Brain microvascular endothelial cell (primary cell): ENCODE results near the gene BTBD3.
A peak's percentile ranks its signal among the peaks of the same experiment; 100 is the strongest.

ENCODE experiments used
- DNase-seq: peaks from one replicate; pipeline ENCODE4 v3.0.0-alpha.2; 2020
- H3K27ac ChIP-seq: fragments of 250-450 bp; sonication (Bioruptor Pico); 2 replicates; pipeline ENCODE4 v1.5.1; 2020; ENCODE audit warnings: mild to moderate bottlenecking, moderate library complexity
- H3K27me3 ChIP-seq: fragments of 250-450 bp; sonication (Bioruptor Pico); replicated peaks from 2 replicates; pipeline ENCODE4 v1.5.1; 2020; ENCODE audit warnings: mild to moderate bottlenecking
- H3K36me3 ChIP-seq: fragments of 250-450 bp; sonication (Bioruptor Pico); replicated peaks from 2 replicates; pipeline ENCODE4 v1.5.1; 2020; ENCODE audit warnings: mild to moderate bottlenecking
- H3K4me3 ChIP-seq: 2 replicates; pipeline ENCODE4 v1.5.1; 2011; ENCODE audit warnings: low read depth, mild to moderate bottlenecking, control low read depth, low read length, moderate library complexity
- CTCF ChIP-seq: IDR thresholded peaks from 2 replicates; pipeline ENCODE4 v1.5.1; 2011; ENCODE audit warnings: low read depth, mild to moderate bottlenecking, moderate library complexity, low read length, control low read depth, inconsistent platforms; ENCODE audit errors: missing control alignments
- in situ Hi-C: cut with HindIII; loops from 2 replicates; pipeline ENCODE4 v1.10.0; 2017; ENCODE audit warnings: low sequenced_read_pairs, low pct_ligation_motif_present

BTBD3 gene

GRCh38 chr20:11894062-11894461, 23.6 kb upstream of the BTBD3 start:
- DNase-seq = no peak
- Histone ChIP-seq H3K4me3 (no peak overlapping the region), H3K27ac (no peak overlapping the region), H3K36me3 (no peaks in the 10 kb centered on the region), H3K27me3 (no peaks in the 10 kb centered on the region)
- TF ChIP-seq CTCF = no peak
- in situ Hi-C loops = no loop called here

DNA sequence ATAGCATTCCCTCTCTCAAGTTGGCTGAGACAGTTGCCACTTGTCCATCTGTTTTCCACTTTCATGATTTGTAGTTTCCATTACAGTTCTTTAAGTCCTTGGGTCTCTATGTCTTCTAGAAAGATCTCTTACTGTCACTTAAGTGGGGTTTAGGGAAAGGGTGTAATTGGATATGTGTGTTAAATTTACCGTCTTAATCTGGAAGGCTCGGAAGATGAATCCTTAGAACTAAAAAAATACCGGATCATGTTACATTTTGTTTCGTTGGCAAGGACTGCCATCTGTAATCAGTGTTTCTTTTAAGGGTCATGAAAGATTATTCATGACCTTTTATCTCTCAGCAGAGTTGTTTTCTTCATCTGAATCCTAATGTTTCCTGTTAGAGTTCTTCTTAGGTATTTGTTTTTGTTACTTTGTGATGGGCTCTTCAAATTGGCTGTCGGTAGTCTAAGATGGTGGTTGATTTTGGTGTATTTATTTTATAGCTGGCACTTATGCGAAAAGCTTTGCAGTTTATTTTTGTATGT, 21.8 kb upstream of the BTBD3 start:
- no peaks in the 10 kb centered on the region for H3K36me3 ChIP-seq
- no peaks in the 10 kb centered on the region for H3K27me3 ChIP-seq
- no peak for DNase-seq
- in situ Hi-C loops = no loop called here
- H3K27ac ChIP-seq = peak overlapping the region; percentile 20
- no peak overlapping the region for H3K4me3 ChIP-seq
- no peak for TF ChIP-seq CTCF

GRCh38 chr20:11901127-11901526, 16.6 kb upstream of the BTBD3 start:
- Histone ChIP-seq H3K27me3 (no peaks in the 10 kb centered on the region), H3K27ac (peak overlapping the region; percentile 70), H3K4me3 (no peak overlapping the region), H3K36me3 (no peaks in the 10 kb centered on the region)
- DNase-seq = peak; percentile 84
- in situ Hi-C loops = no loop called here
- no peak for TF ChIP-seq CTCF

DNA sequence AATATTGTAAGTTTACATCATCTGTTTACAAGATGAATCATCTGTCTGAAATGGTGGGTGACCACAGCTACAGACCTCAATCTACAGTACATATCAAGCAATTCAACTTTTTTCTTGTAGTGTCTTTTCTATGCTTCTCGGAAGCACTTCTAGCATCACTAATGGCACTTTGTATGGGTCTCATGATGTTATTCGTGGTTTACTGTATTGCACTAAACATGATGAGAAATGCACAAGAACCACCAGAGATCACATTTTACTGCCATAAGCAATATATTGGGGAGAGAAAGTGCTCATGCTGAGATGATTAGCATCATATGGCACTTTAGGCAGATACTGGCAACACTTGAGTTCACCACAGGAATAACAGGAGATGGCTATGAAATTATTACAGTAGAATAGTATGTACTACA, 15.4 kb upstream of the BTBD3 start:
- Histone ChIP-seq H3K27ac (peak overlapping the region; percentile 70), H3K36me3 (no peaks in the 10 kb centered on the region), H3K27me3 (no peaks in the 10 kb centered on the region), H3K4me3 (no peak overlapping the region)
- in situ Hi-C loops = no loop called here
- TF ChIP-seq CTCF = no peak
- peak; percentile 80 for DNase-seq

- no peak for DNase-seq
- no peak for TF ChIP-seq CTCF
- no peaks in the 10 kb centered on the region for H3K36me3 ChIP-seq
- no peak overlapping the region for H3K4me3 ChIP-seq
- H3K27ac ChIP-seq = no peak overlapping the region
- H3K27me3 ChIP-seq = no peaks in the 10 kb centered on the region
- in situ Hi-C loops = no loop called here
Measured at GRCh38 chr20:11905460-11906179, 12.1 kb upstream of the BTBD3 start.
